Right atrium auricular region (tissue), 2 donors: ENCODE data around the gene TLE7. TPM values are rescaled to one million over a fixed set of nuclear protein-coding genes. Genes with fewer than 3 reads are reported as not detected.

ENCODE experiments used
- DNase-seq: peaks from one replicate; pipeline ENCODE4 v3.0.0-alpha.2; 2019; ENCODE audit warnings: low spot score
- H3K27ac ChIP-seq, 2 donors: fragments of 200-600 bp; sonication (generic); 1 replicate in 1 of 2; 2 replicates in 1 of 2; pipeline ENCODE4 v1.5.1; 2016 to 2019
- H3K27me3 ChIP-seq, 2 donors: fragments of 200-600 bp; sonication (generic); one replicate each; pipeline versions ENCODE4 v1.5.1 to v1.6.0; 2017 to 2019
- H3K36me3 ChIP-seq: fragments of 200-600 bp; sonication (generic); one replicate; pipeline ENCODE4 v1.5.1; 2016
- H3K4me1 ChIP-seq, 2 donors: fragments of 200-600 bp; sonication (generic); one replicate each; pipeline versions ENCODE4 v1.5.1 to v1.6.0; 2017 to 2019
- H3K4me3 ChIP-seq, 2 donors: fragments of 200-600 bp; sonication (generic); 1 replicate in 1 of 2; 2 replicates in 1 of 2; pipeline ENCODE4 v1.5.1; 2017 to 2019; ENCODE audit warnings: mild to moderate bottlenecking in 1 of 2, moderate library complexity in 1 of 2
- H3K9me3 ChIP-seq, 2 donors: fragments of 200-600 bp; sonication (generic); one replicate each; pipeline ENCODE4 v1.5.1; 2019
- total RNA-seq, 2 donors: library from RNA; depleted of rRNA; stranded (reverse); fragments of >200 nt; gene quantifications; one replicate each; pipeline ENCODE4 v1.1.0, GENCODE V29; 2016
- TF ChIP-seq, protein P1 (sequence below), 2 donors: fragments of 200-600 bp; sonication (generic); IDR thresholded peaks; one replicate each; pipeline ENCODE4 v1.5.1; 2019; ENCODE audit warnings: antibody characterized with exemption in 2 of 2

Gene TLE7
- total RNA-seq, 2 donors from 2014 or later = not detected

DNA sequence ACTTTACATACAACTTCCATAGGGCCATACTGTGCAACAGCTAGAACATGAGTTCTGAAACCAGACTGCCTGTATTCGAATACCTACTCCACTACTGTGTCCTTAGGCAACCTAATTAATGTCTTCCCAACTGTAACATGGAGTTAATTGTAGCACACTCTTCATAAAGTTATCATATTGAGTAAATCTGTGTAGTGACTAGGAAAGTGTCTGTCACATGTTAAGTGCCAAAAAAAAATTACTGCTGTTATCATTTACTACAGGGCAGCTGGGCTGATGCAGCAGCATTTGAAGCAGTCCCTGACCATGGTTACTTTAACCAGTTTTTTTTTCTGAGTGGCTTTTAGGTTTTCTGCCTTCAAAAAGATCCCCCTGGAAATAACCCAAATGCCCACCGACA is 31.1 kb upstream of the TLE7 start:
- Histone ChIP-seq H3K36me3 (peaks cover 36% of the 10 kb centered on the region), H3K4me1 (no peaks in the 10 kb centered on the region), H3K9me3 (no peaks in the 10 kb centered on the region), H3K4me3 (no peak overlapping the region), H3K27me3 (no peaks in the 10 kb centered on the region), H3K27ac (no peak overlapping the region)
- TF ChIP-seq, protein P1, sequence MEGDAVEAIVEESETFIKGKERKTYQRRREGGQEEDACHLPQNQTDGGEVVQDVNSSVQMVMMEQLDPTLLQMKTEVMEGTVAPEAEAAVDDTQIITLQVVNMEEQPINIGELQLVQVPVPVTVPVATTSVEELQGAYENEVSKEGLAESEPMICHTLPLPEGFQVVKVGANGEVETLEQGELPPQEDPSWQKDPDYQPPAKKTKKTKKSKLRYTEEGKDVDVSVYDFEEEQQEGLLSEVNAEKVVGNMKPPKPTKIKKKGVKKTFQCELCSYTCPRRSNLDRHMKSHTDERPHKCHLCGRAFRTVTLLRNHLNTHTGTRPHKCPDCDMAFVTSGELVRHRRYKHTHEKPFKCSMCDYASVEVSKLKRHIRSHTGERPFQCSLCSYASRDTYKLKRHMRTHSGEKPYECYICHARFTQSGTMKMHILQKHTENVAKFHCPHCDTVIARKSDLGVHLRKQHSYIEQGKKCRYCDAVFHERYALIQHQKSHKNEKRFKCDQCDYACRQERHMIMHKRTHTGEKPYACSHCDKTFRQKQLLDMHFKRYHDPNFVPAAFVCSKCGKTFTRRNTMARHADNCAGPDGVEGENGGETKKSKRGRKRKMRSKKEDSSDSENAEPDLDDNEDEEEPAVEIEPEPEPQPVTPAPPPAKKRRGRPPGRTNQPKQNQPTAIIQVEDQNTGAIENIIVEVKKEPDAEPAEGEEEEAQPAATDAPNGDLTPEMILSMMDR (IDR thresholded peaks at IDR 0.05) = no peak
- no peak for DNase-seq

DNA sequence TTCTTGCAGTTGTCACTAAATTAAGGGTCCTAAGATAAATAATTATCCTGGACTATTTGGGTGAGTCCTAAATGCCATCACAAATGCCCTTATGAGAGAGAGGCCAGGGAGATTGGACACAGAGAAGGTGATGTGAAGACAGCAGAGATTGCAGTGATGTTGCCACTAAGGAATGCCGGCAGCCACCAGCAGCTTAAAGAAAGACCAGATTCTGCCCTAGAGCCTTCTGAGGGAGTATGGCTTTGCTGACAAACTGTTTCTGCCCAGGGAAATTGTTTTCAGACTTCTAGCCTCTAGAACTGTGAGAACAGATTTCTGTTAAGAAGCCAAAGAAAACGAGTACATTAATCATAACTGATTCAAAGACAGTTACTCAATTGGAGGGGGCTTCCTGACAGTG is 30.2 kb upstream of the TLE7 start:
- no peak for DNase-seq
- Histone ChIP-seq H3K27me3 (no peaks in the 10 kb centered on the region), H3K36me3 (peaks cover 27% of the 10 kb centered on the region), H3K4me3 (no peak overlapping the region), H3K9me3 (no peaks in the 10 kb centered on the region), H3K4me1 (no peaks in the 10 kb centered on the region), H3K27ac (no peak overlapping the region)
- TF ChIP-seq, protein P1 (IDR thresholded peaks at IDR 0.05) = no peak

DNA sequence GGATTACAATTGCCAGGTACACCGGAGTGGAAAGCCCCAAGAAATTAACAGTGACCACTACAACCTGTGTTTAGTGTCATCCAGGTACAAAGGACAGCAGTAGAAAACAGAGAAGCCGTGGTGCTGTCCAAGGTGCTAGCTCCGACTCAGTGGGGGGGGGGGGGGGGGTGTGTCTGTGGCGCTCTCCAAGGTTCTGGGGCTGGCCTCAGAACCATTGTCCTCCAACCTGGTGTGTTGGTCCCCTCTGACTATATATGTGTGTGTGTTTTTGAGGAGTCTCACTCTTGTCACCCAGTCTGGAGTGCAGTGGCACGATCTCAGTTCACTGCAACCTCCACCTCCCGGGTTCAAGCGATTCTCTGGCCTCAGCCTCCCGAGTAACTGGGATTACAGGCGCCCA is 26.0 kb upstream of the TLE7 start:
- no peak overlapping the region for H3K4me3 ChIP-seq
- peaks cover 0 to 1% of the 10 kb centered on the region in 2 donors for H3K4me1 ChIP-seq
- H3K27ac ChIP-seq = no peak overlapping the region
- H3K9me3 ChIP-seq = no peaks in the 10 kb centered on the region
- H3K36me3 ChIP-seq = no peaks in the 10 kb centered on the region
- DNase-seq = no peak
- no peaks in the 10 kb centered on the region for H3K27me3 ChIP-seq
- TF ChIP-seq, protein P1 (IDR thresholded peaks at IDR 0.05) = no peak

DNA sequence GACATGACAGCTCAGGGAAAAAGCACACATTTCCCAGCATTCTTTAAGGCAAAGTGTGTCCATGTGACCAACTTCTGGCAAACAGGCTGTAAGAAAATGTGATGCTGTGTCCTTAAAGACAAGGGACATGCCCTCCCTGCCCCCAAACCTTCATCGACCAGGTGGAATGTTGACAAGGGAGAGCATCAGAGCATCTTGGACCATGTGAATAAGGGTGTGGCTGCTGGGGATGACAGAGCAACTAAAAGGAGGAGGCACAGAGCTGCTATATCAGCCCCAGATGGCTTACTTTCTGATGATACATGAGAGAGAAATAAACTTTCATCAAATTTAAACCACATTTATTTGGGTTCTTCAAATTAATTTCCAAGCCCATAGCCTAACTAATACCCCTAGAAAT is 22.4 kb upstream of the TLE7 start:
- Histone ChIP-seq H3K4me3 (no peak overlapping the region), H3K9me3 (no peaks in the 10 kb centered on the region), H3K36me3 (no peaks in the 10 kb centered on the region), H3K4me1 (peaks cover 0 to 23% of the 10 kb centered on the region in 2 donors), H3K27ac (no peak overlapping the region), H3K27me3 (no peaks in the 10 kb centered on the region)
- TF ChIP-seq, protein P1 (IDR thresholded peaks at IDR 0.05) = no peak
- no peak for DNase-seq

DNA sequence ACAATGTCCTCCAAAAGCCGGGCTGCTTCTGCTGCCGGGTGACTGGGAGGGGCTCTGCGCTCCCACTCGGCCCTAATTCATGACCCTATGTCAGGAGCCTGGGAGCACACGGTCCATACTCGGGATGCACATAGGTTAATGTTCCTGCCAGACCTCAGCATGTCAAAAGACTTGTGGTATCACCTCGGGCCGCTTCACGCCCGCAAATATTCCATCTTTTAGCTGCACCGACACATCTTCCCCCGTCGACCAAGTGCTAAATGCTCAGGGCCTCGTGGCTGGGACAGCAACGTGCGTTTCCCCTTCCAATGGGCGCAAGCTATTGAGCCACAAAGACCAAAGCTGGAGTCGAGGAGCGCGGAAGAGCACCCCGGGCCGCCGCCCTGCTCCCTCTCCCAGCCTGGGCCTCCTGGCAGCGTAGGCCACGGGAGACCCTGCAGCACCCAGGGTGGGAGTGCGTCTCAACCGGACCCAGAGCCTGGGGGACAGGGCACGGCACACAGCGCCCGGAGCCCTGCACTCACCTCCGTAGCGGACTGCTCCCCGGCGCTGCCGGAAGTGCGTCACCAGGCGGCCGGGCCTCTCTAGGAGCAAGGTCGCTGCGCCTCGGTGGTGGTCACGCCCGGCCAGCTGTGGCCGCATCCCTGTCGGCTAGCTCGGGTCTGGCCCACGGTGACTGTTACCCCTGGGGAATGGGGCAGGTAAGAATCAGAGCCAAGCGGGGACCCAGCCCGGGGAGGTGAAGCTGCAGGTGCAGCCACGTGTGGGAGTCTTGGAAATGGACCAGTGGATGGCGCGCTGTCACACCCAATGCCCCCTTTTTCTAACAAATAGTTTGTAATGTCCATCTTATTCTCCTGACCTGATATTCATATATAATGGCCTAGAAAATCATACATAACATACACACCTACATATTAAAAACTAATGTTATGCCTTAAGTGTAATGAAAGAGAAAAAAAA is 20.1 kb upstream of the TLE7 start, which contains the start of gene ZNF23:
ZNF23 (minus strand) TSS at position 562 of the 963 bp plus-strand sequence. CDS start 5,451 bp downstream, outside the sequence.
- TF ChIP-seq, protein P1 (IDR thresholded peaks at IDR 0.05) = peak in 1 of 2 donors; percentile 46
- H3K4me3 ChIP-seq = peak within 1 kb of the TSS; percentile 86 to 87
- H3K4me1 ChIP-seq = peaks cover 0 to 23% of the 10 kb centered on the region in 2 donors
- H3K9me3 ChIP-seq = no peaks in the 10 kb centered on the region
- peak within 1 kb of the TSS; percentile 85 to 86 for H3K27ac ChIP-seq
- peak; percentile 87 for DNase-seq
- H3K27me3 ChIP-seq = no peaks in the 10 kb centered on the region
- H3K36me3 ChIP-seq = no peaks in the 10 kb centered on the region
